ENCODE data around the gene CBARP.
"Not testable (repeated sequence)": the region's sequence is repeated elsewhere in the genome, so short reads cannot be mapped to it uniquely, and the experiment has no call there.

Gene CBARP

GRCh38 chr19:1205114-1206099 is 32.4 kb downstream of the CBARP start, which contains the start of gene STK11:
Gene STK11, plus strand, starts transcription at chr19:1205778. Its CDS starts 1,136 bp downstream, at chr19:1206914.
- peak; percentile 99 for DNase-seq

GRCh38 chr19:1200614-1201013 is 37.2 kb downstream of the CBARP start:
- not testable (repeated sequence) for DNase-seq

DNA sequence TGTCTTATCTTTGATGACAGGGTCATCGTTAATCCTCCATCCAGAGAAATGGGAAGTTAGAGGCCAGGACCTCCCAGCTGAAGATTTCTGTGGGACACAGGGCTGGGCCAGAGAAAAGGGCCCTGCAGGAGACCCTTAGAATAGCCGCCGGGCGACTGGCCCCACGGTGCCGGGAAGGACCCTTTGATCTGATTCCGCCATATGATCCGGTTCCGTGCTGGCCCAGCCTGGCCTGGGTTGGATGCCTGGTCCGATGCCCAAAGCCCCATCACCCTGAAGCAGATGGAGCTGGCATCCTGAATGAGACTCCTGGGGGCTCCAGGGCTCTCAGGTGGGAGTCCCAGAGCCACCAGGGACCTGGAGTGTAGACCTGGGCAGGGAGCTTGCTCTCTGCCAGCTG is 38.3 kb downstream of the CBARP start:
- DNase-seq: no peak

DNA sequence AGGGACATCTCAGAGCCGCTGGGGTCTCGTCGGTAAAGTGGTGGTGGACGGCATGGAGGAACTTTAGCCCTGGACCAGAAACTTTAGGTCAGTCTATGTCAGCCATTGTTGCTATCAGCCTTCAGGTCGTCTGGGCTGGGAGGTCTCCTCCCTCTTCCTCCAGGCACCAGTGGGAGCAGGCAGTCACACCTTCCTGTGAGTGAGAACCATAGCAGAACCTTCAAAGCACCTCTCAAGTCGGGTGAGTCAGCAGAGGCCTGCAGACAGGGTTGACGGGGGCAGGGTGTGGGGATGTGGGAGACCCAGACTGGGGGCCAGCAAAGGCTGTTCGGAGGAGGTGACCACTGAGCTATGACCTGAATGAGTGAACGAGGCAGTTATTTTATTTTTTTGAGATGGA is 48.4 kb downstream of the CBARP start:
- DNase-seq: no peak

DNA sequence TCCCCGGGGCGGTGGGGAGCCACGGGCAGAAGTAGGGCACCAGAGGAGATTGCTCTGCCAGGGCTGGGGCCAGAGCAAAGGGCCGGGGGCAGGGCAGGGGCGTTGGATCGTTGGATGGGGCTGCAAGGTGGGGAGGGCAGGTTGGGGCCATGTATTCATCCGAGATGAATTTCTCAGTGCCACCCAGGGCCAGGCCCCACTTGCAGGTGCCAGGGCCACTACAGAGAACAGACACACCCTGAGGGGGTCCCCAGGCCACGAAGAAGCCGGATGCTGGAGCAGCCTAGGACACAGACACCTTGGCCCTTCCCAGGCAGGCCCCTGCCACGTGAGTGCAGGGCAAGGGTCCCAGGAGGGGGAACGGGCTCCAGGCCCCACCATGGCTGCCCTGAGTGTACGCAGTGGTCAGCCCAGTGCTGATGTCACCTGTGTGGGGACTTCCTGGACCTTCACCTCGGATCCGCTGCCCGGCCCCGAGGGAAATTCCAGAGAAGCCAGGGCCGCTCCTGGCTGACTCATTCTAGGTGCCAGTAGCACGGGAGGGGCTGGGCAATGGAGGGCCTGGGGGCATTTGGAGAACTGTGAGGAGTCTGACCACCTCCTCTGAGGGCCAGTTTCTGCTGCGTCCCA is 54.1 kb downstream of the CBARP start:
- DNase-seq: no peak

DNA sequence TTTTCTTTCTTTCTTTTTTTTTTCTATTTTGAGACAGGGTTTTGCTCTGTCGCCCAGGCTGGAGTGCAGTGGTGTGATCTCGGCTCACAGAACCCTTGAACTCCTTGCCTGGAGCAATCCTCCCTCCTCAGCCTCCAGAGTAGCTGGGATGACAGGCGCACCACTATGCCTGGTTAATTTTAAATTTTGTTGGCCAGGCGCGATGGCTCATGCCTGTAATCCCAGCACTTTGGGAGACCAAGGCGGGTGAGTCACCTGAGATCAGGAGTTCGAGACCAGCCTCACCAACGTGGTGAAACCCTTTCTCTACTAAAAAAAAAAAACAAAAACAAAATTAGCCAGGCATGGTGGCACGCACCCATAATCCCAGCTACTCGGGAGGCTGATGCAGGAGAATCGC is 55.1 kb downstream of the CBARP start:
- no peak for DNase-seq

- DNase-seq: no peak
Measured at GRCh38 chr19:1182068-1182467, 55.7 kb downstream of the CBARP start.

DNA sequence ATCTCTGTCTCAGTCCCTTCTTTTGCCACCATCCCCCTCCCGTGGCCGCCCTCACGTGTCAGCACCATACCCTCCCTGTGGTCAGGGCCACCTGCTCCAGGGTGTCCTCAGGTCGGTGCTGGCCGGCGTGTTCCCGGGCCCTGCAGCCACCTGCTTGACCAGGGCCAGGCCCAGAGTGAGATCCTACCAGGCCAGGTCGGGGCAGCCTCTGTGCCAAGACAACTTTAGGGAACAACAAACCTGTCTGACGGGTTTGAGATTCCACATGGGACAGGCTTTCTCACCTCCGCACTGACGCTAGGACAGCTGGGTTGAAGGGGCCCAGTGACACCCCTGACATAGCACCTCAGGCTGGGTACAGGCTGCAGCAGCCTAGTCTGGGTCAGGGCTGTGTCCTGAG is 56.2 kb downstream of the CBARP start:
- no peak for DNase-seq
